Measurements from ENCODE around the gene HMCN2.

The HMCN2 gene

GRCh38 chr9:130364619-130365322 lies 99.2 kb downstream of the HMCN2 start:
- no peak for DNase-seq (ENCODE audit: low spot score)
- no peak for TF ChIP-seq CTCF (IDR thresholded peaks at IDR 0.05; ENCODE audit: extremely low read depth, insufficient read depth, missing control alignments)
- in situ Hi-C loops (cut with MboI; ENCODE audit: low pct_unique_long_range_greater_than_20kb, low sequenced_read_pairs, unreplicated experiment), result no loop called here

- in situ Hi-C loops (cut with MboI; ENCODE audit: low pct_unique_long_range_greater_than_20kb, low sequenced_read_pairs, unreplicated experiment), result no loop called here
- no peak for TF ChIP-seq CTCF (IDR thresholded peaks at IDR 0.05; ENCODE audit: extremely low read depth, insufficient read depth, missing control alignments)
- DNase-seq (ENCODE audit: low spot score), result no peak
Measured at GRCh38 chr9:130365323-130365721, 99.8 kb downstream of the HMCN2 start.

GRCh38 chr9:130366072-130366471 lies 100.5 kb downstream of the HMCN2 start:
- DNase-seq (ENCODE audit: low spot score), result no peak
- in situ Hi-C loops (cut with MboI; ENCODE audit: low pct_unique_long_range_greater_than_20kb, low sequenced_read_pairs, unreplicated experiment), result no loop called here
- TF ChIP-seq CTCF (IDR thresholded peaks at IDR 0.05; ENCODE audit: extremely low read depth, insufficient read depth, missing control alignments), result no peak

GRCh38 chr9:130366888-130367550 lies 101.5 kb downstream of the HMCN2 start:
- no peak for TF ChIP-seq CTCF (IDR thresholded peaks at IDR 0.05; ENCODE audit: extremely low read depth, insufficient read depth, missing control alignments)
- in situ Hi-C loops (cut with MboI; ENCODE audit: low pct_unique_long_range_greater_than_20kb, low sequenced_read_pairs, unreplicated experiment), result no loop called here
- no peak for DNase-seq (ENCODE audit: low spot score)

GRCh38 chr9:130368631-130369103 lies 103.1 kb downstream of the HMCN2 start:
- in situ Hi-C loops (cut with MboI; ENCODE audit: low pct_unique_long_range_greater_than_20kb, low sequenced_read_pairs, unreplicated experiment), result no loop called here
- DNase-seq (ENCODE audit: low spot score), result no peak
- TF ChIP-seq CTCF (IDR thresholded peaks at IDR 0.05; ENCODE audit: extremely low read depth, insufficient read depth, missing control alignments), result no peak

- in situ Hi-C loops (cut with MboI; ENCODE audit: low pct_unique_long_range_greater_than_20kb, low sequenced_read_pairs, unreplicated experiment), result no loop called here
- TF ChIP-seq CTCF (IDR thresholded peaks at IDR 0.05; ENCODE audit: extremely low read depth, insufficient read depth, missing control alignments), result no peak
- DNase-seq (ENCODE audit: low spot score), result no peak
Measured at GRCh38 chr9:130370226-130370625, 104.7 kb downstream of the HMCN2 start.

Measured in GM13977 (cell line).